Measurements from ENCODE around the gene SEMA7A. TPM values are rescaled to one million over a fixed set of nuclear protein-coding genes. Genes with fewer than 3 reads are reported as not detected.

SEMA7A gene
- total and polyA plus RNA-seq, 2 donors from 2014 or later: 2.8 to 3.6 TPM

- Histone ChIP-seq H3K27me3 (ENCODE audit: control insufficient read depth, insufficient read depth, low read length) (no peaks in the 10 kb centered on the region), H3K9me3 (ENCODE audit: control insufficient read depth in 2 of 3, insufficient read depth in 1 of 3, low read length in 3 of 3) (no peaks in the 10 kb centered on the region), H3K27ac (ENCODE audit: low read depth in 2 of 2, low read length in 2 of 2) (no peak overlapping the region), H3K9ac (ENCODE audit: low read length in 3 of 3) (no peak overlapping the region), H3K4me1 (ENCODE audit: control insufficient read depth in 2 of 3, insufficient read depth in 2 of 3, low read depth in 1 of 3, low read length in 3 of 3) (peaks cover 0 to 5% (median 4%) of the 10 kb centered on the region in 3 donors), H3K36me3 (ENCODE audit: control insufficient read depth in 2 of 3, insufficient read depth in 3 of 3, low read length in 3 of 3) (no peaks in the 10 kb centered on the region), H3K4me3 (ENCODE audit: low read length in 3 of 3) (no peak overlapping the region)
- TF ChIP-seq, protein P1, sequence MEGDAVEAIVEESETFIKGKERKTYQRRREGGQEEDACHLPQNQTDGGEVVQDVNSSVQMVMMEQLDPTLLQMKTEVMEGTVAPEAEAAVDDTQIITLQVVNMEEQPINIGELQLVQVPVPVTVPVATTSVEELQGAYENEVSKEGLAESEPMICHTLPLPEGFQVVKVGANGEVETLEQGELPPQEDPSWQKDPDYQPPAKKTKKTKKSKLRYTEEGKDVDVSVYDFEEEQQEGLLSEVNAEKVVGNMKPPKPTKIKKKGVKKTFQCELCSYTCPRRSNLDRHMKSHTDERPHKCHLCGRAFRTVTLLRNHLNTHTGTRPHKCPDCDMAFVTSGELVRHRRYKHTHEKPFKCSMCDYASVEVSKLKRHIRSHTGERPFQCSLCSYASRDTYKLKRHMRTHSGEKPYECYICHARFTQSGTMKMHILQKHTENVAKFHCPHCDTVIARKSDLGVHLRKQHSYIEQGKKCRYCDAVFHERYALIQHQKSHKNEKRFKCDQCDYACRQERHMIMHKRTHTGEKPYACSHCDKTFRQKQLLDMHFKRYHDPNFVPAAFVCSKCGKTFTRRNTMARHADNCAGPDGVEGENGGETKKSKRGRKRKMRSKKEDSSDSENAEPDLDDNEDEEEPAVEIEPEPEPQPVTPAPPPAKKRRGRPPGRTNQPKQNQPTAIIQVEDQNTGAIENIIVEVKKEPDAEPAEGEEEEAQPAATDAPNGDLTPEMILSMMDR (IDR thresholded peaks at IDR 0.05; ENCODE audit: borderline replicate concordance, extremely low read depth, insufficient read depth): no peak
- FAIRE-seq: no peak
- intact Hi-C loops (cut with DNase I): no loop called here
- no peak for DNase-seq
These were observed 11.5 kb downstream of the SEMA7A start for GRCh38 chr15:74422265-74422651.

GRCh38 chr15:74421302-74422245, 12.2 kb downstream of the SEMA7A start:
- Histone ChIP-seq H3K9me3 (ENCODE audit: control insufficient read depth in 2 of 3, insufficient read depth in 1 of 3, low read length in 3 of 3) (no peaks in the 10 kb centered on the region), H3K27ac (ENCODE audit: low read depth in 2 of 2, low read length in 2 of 2) (no peak overlapping the region), H3K4me1 (ENCODE audit: control insufficient read depth in 2 of 3, insufficient read depth in 2 of 3, low read depth in 1 of 3, low read length in 3 of 3) (peaks cover 0 to 5% (median 4%) of the 10 kb centered on the region in 3 donors), H3K4me3 (ENCODE audit: low read length in 3 of 3) (no peak overlapping the region), H3K36me3 (ENCODE audit: control insufficient read depth in 2 of 3, insufficient read depth in 3 of 3, low read length in 3 of 3) (no peaks in the 10 kb centered on the region), H3K9ac (ENCODE audit: low read length in 3 of 3) (no peak overlapping the region), H3K27me3 (ENCODE audit: control insufficient read depth, insufficient read depth, low read length) (no peaks in the 10 kb centered on the region)
- FAIRE-seq: no peak
- intact Hi-C loops (cut with DNase I): no loop called here
- DNase-seq: no peak
- TF ChIP-seq, protein P1 (IDR thresholded peaks at IDR 0.05; ENCODE audit: borderline replicate concordance, extremely low read depth, insufficient read depth): no peak

- DNase-seq: no peak
- H3K9ac ChIP-seq (ENCODE audit: low read length in 3 of 3): no peak overlapping the region
These were observed 13.4 kb downstream of the SEMA7A start for GRCh38 chr15:74420193-74420905.

More at GRCh38 chr15:74420193-74420905, 13.4 kb downstream of the SEMA7A start:
- Histone ChIP-seq H3K27me3 (ENCODE audit: control insufficient read depth, insufficient read depth, low read length) (no peaks in the 10 kb centered on the region), H3K4me3 (ENCODE audit: low read length in 3 of 3) (no peak overlapping the region), H3K4me1 (ENCODE audit: control insufficient read depth in 2 of 3, insufficient read depth in 2 of 3, low read depth in 1 of 3, low read length in 3 of 3) (peaks cover 0 to 3% (median under 1%) of the 10 kb centered on the region in 3 donors), H3K9me3 (ENCODE audit: control insufficient read depth in 2 of 3, insufficient read depth in 1 of 3, low read length in 3 of 3) (no peaks in the 10 kb centered on the region), H3K36me3 (ENCODE audit: control insufficient read depth in 2 of 3, insufficient read depth in 3 of 3, low read length in 3 of 3) (peaks cover 0 to 2% (median 0%) of the 10 kb centered on the region in 3 donors), H3K27ac (ENCODE audit: low read depth in 2 of 2, low read length in 2 of 2) (no peak overlapping the region)
- no peak for FAIRE-seq
- intact Hi-C loops (cut with DNase I): no loop called here
- TF ChIP-seq, protein P1 (IDR thresholded peaks at IDR 0.05; ENCODE audit: borderline replicate concordance, extremely low read depth, insufficient read depth): no peak

Measured in kidney (tissue), 14 donors.